GM21576 (cell line): ENCODE measurements around the gene NR3C2.

Experiments
- ATAC-seq: cut with Tn5 transposase; IDR thresholded peaks from one replicate; pipeline ENCODE4 v1.9.1; 2021; ENCODE audit warnings: mild to moderate bottlenecking, moderate library complexity; ENCODE audit not compliant: unreplicated experiment

The NR3C2 gene

DNA sequence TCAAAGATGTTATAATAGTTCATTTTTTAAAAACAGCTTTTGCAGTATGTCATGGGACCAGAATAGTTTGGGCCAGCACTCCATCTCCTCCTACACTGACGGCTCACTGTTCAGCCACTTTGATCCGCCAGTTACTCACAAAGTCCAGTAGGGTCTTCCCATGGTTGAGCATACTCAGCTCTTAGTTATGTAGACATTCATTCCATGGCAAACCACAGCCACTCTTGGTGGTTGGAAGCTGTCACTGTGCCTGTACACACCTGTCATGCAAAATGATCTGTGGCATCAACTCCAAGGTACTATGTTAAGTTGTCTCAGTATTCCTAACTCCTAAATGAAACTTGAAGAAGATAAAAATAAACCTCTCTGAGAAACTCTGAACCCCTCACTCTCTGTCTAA is 127.2 kb downstream of the NR3C2 start:
- no peak for ATAC-seq

DNA sequence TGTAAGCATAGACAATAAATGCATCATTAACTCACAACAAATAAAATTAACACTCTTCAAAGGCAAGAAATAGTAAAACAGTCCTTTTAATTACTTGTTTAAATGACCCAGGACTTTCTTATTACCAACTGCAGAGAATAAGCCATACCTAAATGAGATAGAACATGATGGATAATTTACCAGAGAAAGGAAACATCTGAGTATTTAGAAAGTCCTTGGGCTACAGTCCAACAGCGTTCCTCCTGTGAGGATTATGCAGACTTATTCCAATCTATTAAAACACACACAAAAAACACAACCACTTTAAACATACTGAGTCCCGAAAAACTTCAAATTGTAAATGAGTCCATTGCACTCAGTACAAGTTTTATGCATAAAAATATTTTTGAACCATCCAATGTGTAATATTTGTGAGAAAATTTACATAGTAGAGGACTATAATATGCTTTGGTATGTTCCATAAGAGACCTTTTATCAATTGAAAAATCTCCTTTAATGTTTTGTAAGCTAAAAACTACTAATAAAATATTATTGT is 129.2 kb downstream of the NR3C2 start:
- no peak for ATAC-seq

DNA sequence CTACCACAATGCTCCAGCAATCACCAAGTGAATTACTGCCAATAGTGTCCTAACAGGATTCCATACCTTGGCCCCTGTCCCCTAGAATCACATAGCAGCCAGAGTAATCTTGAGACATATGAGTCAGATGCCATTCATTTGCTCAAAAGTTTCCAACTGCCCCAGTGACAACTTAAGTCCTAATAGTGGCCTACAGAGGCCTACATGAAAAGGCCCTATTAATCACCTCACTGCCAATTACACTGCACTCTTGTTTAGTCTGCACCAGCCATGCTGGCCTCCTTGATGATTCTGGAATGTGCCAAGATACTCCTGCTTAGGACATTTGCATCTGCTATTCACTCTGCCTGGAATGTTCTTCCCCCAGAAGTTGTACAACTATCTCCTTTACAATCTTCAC is 130.7 kb downstream of the NR3C2 start:
- ATAC-seq = no peak

DNA sequence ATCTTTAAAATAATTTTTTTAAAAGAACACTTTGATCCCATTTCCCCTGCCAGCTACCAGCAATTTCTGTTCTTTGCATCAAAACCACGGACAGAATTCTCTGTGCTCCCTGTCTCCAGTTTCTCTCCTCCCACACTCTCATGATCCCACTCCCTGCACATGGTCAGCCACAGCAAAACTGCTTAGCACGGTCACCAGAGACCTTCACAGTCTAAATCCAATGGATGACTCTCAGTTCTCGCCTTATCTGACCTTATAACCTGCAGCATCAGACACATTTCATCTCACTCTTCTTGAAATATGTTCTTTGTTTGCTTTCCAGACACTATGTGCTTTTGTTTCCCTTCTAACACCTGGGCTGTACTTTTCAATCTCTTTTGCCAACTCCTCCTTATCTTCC is 131.5 kb downstream of the NR3C2 start:
- ATAC-seq = no peak

DNA sequence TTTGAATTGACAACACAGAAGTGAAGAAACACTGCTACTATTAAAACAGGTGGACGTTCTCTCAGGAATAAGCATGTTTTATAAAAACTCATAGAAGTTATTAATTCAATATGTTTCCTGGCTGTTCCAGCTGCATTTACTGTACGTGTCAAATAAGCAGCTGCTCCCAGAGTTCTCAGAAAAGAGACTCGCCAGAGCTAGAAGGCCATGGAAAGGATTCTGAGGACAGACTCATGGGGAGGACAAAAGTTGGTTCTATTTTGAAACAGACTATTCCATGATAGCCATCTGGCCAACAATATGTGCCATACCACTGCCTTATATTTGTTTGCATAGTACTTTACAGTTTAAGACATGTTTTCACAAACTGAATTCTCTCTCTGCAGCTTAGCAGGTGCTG is 136.5 kb downstream of the NR3C2 start:
- ATAC-seq = no peak

DNA sequence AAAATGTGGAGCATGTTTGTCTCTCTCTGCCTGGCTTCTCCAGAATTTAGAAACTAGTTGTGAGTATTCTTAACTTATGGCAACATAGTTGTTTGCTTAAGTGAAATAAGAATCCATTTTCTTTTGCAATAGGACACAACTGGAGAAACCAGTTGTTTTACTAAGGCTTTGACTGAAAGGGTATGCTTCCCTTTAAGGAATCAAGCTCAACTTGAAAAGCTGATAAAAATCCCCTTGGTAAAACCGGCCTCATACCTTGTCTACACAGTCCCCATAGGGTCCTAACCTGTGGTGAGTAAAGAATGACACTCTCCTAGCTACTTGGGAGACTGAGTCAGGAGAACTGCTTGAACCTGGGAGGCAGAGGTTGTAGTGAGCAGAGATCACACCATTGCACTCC is 139.8 kb downstream of the NR3C2 start:
- ATAC-seq = no peak

DNA sequence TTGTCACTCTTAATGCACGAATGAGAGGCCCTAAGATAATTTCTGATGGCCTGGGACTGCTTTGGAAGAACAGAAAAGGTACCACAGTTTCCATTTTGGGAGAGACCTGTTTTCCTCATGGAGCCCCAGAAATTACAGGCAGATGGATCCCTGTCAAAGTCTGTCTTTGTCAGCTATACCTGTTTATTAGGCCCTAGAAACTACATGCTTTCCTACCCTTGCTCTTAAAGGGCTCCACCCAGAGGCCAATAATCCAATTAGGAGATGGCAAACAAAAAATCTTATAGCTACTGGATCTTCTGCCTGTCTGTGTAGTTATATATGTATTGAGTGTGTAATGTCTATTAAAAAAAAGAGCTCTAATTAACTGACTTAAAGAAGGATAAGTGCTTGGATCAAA is 141.3 kb downstream of the NR3C2 start:
- ATAC-seq = no peak

DNA sequence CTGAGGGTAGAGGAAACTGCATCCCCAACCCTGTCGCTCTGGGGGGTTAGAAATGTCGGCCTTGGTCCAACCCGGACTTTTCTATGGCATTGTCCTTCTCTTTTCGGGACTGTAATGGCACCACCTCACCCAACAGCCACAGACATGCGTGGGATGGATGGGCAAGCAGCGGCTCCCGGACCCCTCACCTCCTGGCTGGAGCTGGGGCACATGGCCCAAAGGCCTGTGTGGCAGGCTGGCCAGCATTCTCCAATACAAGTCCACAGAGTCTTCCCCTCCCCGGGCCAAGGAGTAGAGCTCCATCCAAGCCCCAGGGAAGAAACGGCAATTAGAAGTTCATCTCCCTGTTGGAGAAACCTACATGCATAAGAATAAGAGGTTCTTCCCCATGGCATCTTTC is 142.9 kb downstream of the NR3C2 start:
- no peak for ATAC-seq

DNA sequence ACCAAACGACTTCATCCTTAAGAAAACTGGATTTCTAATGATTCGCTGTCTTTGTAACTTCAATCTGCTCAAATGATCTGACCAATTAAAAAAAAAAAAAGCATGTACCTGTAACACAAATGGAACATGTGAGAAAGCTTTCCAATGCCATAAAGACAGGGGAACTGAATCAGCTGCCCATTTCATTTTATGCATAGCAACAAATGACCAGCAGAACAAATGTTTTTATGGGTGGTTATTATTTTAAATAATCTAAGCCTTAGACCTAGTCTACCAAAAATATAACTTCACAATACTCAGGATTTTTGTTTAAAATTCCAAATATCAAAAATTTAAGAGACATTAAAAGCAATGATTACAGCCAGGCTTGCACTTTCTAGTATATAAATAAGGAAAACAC is 145.7 kb downstream of the NR3C2 start:
- no peak for ATAC-seq

DNA sequence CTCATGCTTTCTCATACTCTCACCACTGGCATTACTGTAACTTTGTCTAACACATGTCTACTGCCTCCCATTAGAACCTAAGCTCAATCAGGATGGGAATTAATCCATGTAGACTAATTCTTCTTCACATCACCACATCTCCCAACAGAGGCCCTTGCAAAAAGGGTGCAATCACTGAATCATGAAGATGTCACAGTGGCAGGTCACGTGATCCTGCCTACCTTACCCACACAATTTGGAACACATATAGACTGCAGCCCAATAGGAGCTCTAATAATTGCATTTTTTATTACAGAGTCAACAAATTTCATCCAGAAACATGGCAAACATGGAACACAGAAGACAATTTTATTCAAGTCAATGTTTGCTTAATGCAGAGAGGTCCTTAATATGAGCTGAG is 146.6 kb downstream of the NR3C2 start:
- no peak for ATAC-seq

DNA sequence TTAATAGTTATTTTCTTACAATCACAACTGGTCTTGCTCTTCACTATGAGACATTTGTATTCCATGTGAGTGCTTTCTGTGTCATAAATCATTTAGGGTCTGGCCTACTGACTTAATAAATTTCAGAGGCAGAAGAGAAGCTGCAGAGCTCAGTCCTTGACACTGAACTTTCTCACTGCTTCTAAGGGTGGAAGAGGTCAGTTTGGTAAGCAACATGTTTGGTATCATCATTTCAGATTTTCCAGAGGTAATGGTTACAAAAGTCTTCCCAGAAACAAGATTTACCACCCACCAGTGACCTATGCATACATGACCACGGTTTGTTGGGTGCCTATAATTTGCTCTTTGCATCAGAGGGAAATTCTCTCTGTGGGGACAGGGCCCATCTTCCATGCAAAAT is 148.6 kb downstream of the NR3C2 start:
- ATAC-seq = no peak

DNA sequence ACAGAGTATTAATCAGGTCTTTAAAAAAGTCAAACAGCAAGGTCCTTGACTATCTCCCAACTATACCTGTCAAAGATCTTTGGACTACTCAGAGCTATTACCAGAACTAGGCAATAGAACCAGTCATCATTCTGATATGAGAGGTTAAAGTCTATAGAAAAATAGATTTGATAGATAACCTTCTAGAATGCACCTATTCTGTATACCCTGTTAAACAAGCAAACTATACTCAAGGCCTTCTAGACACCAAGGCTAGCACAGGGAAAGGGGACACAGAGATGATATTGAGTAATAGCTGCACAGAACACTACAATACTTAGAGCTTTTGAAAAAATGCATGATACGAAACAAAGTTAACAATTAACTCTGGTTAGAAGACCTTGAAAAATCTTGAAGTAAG is 149.5 kb downstream of the NR3C2 start:
- ATAC-seq = no peak

DNA sequence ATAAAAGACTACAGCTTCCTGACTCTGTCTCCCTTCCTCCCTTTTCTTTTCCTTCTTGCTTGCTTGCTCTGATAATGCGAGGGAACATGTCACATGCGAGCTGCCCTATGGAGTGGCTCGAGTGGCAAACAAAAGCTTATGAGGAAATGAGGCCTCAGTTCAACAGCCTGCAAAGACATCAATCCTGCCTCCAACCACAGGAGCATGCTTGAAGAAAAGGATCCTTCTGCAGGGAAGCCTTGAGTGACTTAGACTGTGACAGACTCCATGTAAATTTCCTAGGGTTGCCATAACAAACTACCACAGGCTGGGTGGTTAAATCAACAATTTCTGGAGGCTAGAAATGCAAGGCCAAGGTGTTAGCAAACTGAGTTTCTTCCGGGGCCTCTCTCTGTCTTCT is 152.5 kb downstream of the NR3C2 start:
- no peak for ATAC-seq

DNA sequence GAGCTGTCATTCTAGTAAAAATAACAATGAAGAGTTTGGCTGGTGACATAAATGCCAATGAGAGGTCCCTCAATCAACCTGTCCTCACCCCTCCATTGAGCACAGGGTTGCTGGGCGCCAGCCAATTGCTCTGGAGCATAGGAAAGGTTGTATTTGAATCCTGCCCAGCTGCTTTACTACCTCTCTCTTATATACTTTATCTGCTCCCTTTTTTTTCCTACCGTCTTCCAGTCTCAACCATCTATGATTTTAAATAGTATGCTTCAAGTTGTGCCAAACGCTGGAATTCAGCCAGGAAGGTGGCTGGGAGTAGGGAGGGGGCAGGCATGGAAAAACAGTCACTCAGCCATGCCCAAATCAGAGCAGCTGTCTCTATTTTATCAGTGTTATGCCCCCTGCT is 153.8 kb downstream of the NR3C2 start:
- ATAC-seq = no peak

DNA sequence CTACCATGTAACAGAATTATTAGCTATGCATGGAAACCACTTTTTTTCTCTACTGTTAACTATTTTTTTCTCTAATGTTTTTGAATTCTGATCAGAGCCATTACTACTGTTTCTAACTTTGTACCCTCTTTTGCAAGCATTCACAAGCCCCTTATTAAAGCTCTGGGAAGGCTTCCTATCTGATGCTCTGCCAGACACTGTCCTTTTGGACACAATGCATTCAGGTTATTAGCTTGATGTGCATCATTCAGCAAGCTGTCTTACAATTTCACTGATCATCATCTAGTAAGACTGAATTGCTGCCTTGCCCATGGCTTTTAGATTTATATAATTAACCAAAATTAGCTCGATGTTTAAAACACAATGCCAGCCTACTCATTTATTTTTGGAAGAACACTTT is 155.1 kb downstream of the NR3C2 start:
- ATAC-seq = no peak

DNA sequence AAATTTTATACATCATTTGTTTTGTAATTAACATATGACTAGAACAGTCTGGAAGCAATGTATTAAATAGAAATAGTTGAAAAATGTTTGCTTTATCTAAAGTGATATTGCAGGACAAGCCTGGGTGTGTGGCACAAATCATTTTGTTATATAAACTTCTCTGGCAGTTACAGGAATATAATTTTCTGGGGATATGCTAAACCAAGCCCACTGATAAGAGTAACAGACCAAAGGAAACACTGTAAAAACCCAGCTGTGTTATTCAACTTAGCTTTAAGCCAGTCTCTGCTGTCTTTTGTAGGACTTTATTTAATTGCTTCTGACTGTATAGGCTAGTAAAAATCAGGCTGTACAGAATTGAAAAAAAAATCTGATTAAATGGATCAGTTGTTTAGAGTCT is 156.2 kb downstream of the NR3C2 start:
- no peak for ATAC-seq

DNA sequence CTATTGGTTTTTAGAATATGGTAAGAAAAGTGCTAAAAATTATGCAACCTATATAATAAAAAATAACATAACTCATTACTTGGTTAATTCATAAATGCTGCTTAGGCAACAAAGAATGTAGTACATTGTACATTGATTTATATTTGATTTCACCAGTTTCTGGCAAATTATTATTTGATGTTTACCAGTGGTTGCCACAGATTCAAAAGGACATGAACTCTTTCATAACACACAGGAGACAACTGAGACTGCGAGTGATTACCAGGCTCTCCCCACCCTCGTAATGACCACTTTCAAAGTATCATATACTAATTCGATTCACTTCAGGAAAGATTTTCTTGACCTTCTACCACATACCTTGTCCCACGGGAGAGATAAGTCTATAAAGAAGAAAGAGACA is 158.5 kb downstream of the NR3C2 start:
- no peak for ATAC-seq

DNA sequence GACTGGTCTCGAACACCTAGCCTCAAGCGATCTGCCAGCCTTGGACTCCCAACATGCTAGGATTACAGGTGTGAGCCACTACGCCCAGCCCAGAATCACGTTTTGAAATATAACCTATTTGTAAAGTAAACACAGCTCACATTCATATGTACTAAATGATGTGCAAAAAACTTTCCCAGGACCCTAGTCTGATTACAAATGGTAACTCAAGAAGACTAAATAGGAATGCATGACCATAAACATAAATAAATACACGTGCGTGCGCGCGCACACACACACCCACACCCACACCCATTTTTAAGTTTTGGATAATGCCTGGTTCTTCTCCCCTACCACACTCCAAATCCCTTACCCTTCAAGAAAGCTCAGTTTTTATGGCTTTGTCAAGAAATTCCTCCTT is 163.9 kb downstream of the NR3C2 start:
- no peak for ATAC-seq

DNA sequence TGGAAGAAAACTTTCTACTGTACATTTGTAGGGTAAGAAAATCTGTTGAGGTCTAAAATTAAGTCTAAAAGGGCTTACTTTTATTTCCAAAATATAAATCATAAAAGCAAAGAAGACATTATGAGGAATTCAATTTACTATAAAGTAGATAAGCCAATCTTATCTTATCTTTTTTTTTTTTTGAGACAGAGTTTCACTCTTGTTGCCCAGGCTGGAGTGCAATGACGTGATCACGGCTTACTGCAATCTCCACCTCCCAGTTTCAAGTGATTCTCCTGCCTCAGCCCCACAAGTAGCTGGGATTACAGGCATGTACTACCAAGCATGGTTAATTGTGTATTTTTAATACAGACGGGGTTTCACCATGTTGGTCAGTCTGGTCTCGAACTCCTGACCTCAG is 166.9 kb downstream of the NR3C2 start:
- no peak for ATAC-seq

DNA sequence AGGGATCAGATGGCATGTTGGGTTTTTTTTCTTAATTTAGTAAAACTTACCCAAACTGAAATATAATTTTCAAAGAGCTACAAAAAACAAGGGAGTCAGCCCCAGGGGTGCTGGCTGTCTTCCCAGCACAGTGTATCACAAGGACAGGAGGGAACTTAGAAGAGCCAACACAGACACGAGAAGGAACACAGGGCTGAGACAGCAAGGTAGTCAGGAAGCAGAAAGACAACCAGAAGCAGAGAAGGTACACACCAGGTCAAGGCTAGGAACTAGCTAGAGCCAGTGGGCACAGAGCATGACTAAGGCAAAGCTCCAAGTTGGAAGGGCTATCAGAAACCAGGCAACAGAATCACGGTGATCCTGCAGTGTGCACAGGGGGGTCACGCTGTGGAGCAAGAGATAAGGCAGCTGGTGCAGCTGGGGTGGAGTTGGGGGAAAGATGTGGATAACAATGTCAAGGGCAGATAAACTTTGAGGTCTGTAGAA is 168.7 kb downstream of the NR3C2 start:
- no peak for ATAC-seq

DNA sequence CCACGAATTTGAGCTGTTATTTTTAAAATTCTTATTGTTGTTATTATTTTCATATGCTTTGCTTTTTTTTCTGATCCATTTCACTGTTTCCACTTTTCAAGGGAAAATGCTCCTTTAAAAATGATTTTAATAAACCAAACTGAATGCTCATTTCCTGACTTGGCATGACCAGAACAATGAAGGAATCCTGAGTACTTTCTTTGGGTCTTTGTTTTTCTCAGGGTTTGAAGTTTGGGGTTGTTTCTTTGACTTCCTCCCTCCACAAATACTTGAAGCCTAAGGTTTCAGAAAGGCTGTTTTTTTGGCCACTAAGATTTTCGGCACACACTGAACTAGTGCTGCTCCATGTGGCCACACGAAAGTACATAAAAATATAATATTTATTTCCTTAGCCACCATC is 171.0 kb downstream of the NR3C2 start:
- ATAC-seq = no peak

DNA sequence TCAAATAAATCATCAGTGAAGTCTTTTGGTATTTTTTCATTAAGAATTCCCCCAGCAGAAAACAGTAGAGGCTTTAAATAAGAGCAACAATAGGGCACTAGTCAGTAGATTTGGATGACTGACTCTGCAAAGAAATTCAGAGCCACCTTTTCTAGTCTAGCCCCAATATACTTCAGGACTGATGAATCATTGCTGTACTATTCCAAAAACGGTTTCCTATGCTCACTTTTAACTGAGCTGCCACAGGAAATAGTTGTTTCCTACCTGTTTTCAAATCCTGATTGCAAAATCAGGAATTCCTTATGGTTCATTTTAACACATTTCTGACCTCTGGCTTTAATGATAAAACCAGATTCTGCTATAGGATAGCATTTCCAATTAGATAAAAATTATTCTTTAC is 171.6 kb downstream of the NR3C2 start:
- no peak for ATAC-seq

DNA sequence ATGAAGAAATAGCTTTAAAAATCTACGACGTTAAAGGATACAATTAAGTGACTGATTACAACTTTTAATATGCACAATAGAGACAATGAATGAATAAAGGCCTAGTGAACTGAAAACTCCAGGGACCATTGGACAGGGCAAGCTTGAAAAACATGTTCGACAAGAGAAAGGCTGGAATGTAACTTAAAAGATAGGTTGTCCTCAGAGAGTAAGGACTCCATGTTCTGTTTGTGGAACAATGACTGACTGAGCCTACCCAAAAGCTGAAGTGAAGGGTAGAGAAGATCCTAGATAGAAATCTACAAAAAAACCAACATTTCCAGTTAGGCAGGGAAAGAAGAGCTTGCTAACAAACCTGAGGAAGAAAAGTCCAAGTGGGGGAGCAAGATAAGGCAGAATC is 173.4 kb downstream of the NR3C2 start:
- ATAC-seq = no peak

DNA sequence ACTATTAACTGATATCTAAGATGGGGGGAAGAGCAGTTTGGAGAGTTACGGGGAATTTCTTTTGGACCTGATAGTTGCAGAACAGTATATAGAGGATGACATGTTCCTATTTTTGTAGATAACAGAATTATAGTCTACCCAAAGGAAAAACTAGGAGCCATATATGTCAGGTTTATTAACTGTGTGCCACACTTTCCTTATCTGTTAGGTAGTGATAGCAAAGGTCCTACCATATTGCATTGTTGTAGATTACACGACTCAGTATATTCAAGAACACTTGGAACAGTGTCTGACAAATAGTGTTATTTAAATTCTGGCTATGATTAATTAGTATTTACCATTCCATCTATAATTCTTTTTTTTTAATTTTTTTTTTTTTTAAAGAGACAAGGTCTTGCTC is 175.3 kb downstream of the NR3C2 start:
- ATAC-seq = no peak
